ENCODE data around the gene TFPI2. TPM values are rescaled to one million over a fixed set of nuclear protein-coding genes. Genes with fewer than 3 reads are reported as not detected.

The TFPI2 gene
- total RNA-seq, 4 donors from 2014 or later: 1.3 to 3.7 (median 1.5) TPM; not detected in 1

DNA sequence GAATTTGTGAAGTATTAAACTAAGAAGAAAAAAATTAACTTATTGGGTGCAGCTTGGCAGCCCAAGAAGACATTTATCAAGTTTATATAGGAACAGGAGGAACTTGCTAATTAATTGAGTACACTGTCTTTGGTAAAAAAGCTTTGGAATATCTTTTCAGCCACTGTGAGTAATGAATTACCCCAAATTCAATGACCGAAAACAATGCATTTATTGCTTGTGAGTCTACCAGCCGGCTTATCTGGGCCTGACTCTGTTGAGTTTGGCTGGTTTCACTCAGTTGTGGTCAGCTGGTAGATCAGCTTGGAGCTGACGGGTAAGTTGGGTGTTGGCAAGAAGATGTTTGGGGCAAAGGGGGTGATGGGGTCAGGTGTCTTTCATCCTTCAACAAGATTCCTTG lies 42.6 kb upstream of the TFPI2 start:
- in situ Hi-C loops (cut with MboI; ENCODE audit: low sequenced_read_pairs in 4 of 4) (loop anchor here in 1 of 4 donors (10.0 kb wide), 1 partner anchor 72 kb away; the partner anchor contains the start of gene BET1), intact Hi-C loops (cut with DNase I; ENCODE audit: low total_unique reads) (no loop called here)
- Histone ChIP-seq H3K9me3 (no peaks in the 10 kb centered on the region), H3K27me3 (no peaks in the 10 kb centered on the region), H3K27ac (no peak overlapping the region), H3K4me3 (no peak overlapping the region), H3K36me3 (no peaks in the 10 kb centered on the region), H3K4me1 (no peaks in the 10 kb centered on the region)
- ATAC-seq (no peak), DNase-seq (no peak)
- TF ChIP-seq POLR2A (IDR thresholded peaks at IDR 0.05) (no peak), CTCF (IDR thresholded peaks at IDR 0.05 in 4 of 5, conservative IDR thresholded peaks at IDR 0.05 in 1 of 5) (no peak)

- Histone ChIP-seq H3K27ac (no peak overlapping the region), H3K4me3 (no peak overlapping the region), H3K36me3 (no peaks in the 10 kb centered on the region), H3K9me3 (no peaks in the 10 kb centered on the region), H3K4me1 (peaks cover 3% of the 10 kb centered on the region in 2 donors), H3K27me3 (no peaks in the 10 kb centered on the region)
- ATAC-seq (no peak), DNase-seq (no peak)
- TF ChIP-seq CTCF (IDR thresholded peaks at IDR 0.05 in 4 of 5, conservative IDR thresholded peaks at IDR 0.05 in 1 of 5) (no peak), POLR2A (IDR thresholded peaks at IDR 0.05) (no peak)
- intact Hi-C loops (cut with DNase I; ENCODE audit: low total_unique reads): no loop called here
- in situ Hi-C loops (cut with MboI; ENCODE audit: low sequenced_read_pairs in 4 of 4): loop anchor here in 1 of 4 donors (10.0 kb wide), 1 partner anchor 73 kb away; the partner anchor contains the start of gene BET1
Measured at GRCh38 chr7:93931655-93932054, 41.1 kb upstream of the TFPI2 start.

DNA sequence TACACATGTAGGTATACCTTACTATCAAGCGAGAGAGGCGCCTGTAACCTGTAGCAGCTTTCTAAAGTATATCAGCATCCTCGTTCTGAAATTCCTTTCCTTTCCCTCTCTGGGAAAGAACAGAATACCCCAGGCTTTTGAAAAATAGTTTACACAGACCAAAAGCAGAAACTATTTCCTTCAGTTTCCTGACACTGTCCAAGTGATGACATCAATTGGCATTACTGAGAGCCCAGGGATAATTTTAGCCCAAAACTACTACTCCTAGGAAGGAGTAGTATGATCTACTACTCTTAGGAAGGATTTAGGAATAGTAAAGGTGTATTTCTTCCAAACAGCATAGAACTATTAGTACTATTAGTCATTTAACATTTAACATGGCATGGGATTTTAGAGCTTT lies 37.0 kb upstream of the TFPI2 start:
- in situ Hi-C loops (cut with MboI; ENCODE audit: low sequenced_read_pairs in 4 of 4) (no loop called here), intact Hi-C loops (cut with DNase I; ENCODE audit: low total_unique reads) (loop anchor here (10.0 kb wide), 1 partner anchor 367 kb away; no protein-coding TSS in a partner anchor)
- no peaks in the 10 kb centered on the region for H3K36me3 ChIP-seq
- no peaks in the 10 kb centered on the region for H3K9me3 ChIP-seq
- H3K4me1 ChIP-seq: peaks cover 3 to 9% of the 10 kb centered on the region in 2 donors
- no peak for TF ChIP-seq POLR2A (IDR thresholded peaks at IDR 0.05)
- TF ChIP-seq CTCF (IDR thresholded peaks at IDR 0.05 in 4 of 5, conservative IDR thresholded peaks at IDR 0.05 in 1 of 5): no peak
- no peak overlapping the region for H3K4me3 ChIP-seq
- peak overlapping the region; percentile 9 to 47 (median 24) for H3K27ac ChIP-seq
- DNase-seq (no peak), ATAC-seq (no peak)
- no peaks in the 10 kb centered on the region for H3K27me3 ChIP-seq

- in situ Hi-C loops (cut with MboI; ENCODE audit: low sequenced_read_pairs in 4 of 4): no loop called here
- intact Hi-C loops (cut with DNase I; ENCODE audit: low total_unique reads): loop anchor here (10.0 kb wide), 1 partner anchor 368 kb away; no protein-coding TSS in a partner anchor
- Histone ChIP-seq H3K36me3 (no peaks in the 10 kb centered on the region), H3K4me3 (no peak overlapping the region), H3K9me3 (no peaks in the 10 kb centered on the region), H3K27me3 (peaks cover under 1 to 3% (median 1%) of the 10 kb centered on the region in 3 donors), H3K27ac (peak overlapping the region in 3 of 4 donors; percentile 9 to 47 (median 27)), H3K4me1 (peaks cover 3 to 11% of the 10 kb centered on the region in 2 donors)
- ATAC-seq (no peak), DNase-seq (no peak)
- no peak for TF ChIP-seq CTCF (IDR thresholded peaks at IDR 0.05 in 4 of 5, conservative IDR thresholded peaks at IDR 0.05 in 1 of 5)
- TF ChIP-seq POLR2A (IDR thresholded peaks at IDR 0.05): no peak
Measured at GRCh38 chr7:93926800-93927199, 36.2 kb upstream of the TFPI2 start.

- Histone ChIP-seq H3K4me1 (peaks cover 8 to 19% of the 10 kb centered on the region in 2 donors), H3K27ac (peak overlapping the region; percentile 76 to 85 (median 82)), H3K9me3 (no peaks in the 10 kb centered on the region), H3K36me3 (no peaks in the 10 kb centered on the region), H3K27me3 (peaks cover 3 to 19% (median 10%) of the 10 kb centered on the region in 3 donors), H3K4me3 (peak overlapping the region; percentile 58 to 68 (median 63))
- DNase-seq (no peak), ATAC-seq (no peak)
- intact Hi-C loops (cut with DNase I; ENCODE audit: low total_unique reads) (loop anchor here (2.0 to 10.0 kb wide), 2 partner anchors 81 to 371 kb away; partner anchors contain the start of gene BET1), in situ Hi-C loops (cut with MboI; ENCODE audit: low sequenced_read_pairs in 4 of 4) (no loop called here)
- no peak for TF ChIP-seq CTCF (IDR thresholded peaks at IDR 0.05 in 4 of 5, conservative IDR thresholded peaks at IDR 0.05 in 1 of 5)
- TF ChIP-seq POLR2A (IDR thresholded peaks at IDR 0.05): no peak
Measured at GRCh38 chr7:93923942-93924341, 33.4 kb upstream of the TFPI2 start.
